Activated naive CD4-positive, alpha-beta T cell treated with anti-CD3 and anti-CD28 coated beads, Interleukin-2, amount 50 U/mL, for 16 hours (primary cell): ENCODE data around the gene MAPKBP1.

Experiments used
- DNase-seq: peaks from one replicate; pipeline ENCODE4 v3.0.0-alpha.2; 2020

MAPKBP1 gene

DNA sequence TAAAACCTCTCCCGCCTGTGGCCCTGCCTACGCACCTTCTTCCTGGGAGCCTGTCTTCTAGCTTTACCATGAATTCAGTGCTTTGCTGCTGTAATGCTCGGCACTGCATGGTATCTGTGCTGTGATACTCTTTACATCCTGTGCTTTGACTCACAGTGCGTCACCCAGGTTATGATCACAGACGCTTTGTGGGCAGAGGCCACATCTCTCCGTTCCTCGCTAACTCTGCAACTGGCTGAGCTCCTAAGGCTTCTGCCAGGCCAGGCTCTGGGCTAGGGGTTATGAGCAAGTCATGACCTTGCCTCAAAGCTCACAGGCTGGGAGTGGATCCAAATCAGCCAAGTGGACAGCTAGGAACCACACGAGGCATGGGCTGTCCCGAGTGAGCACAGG, 96.4 kb downstream of the MAPKBP1 start:
- DNase-seq, result peak; percentile 40

DNA sequence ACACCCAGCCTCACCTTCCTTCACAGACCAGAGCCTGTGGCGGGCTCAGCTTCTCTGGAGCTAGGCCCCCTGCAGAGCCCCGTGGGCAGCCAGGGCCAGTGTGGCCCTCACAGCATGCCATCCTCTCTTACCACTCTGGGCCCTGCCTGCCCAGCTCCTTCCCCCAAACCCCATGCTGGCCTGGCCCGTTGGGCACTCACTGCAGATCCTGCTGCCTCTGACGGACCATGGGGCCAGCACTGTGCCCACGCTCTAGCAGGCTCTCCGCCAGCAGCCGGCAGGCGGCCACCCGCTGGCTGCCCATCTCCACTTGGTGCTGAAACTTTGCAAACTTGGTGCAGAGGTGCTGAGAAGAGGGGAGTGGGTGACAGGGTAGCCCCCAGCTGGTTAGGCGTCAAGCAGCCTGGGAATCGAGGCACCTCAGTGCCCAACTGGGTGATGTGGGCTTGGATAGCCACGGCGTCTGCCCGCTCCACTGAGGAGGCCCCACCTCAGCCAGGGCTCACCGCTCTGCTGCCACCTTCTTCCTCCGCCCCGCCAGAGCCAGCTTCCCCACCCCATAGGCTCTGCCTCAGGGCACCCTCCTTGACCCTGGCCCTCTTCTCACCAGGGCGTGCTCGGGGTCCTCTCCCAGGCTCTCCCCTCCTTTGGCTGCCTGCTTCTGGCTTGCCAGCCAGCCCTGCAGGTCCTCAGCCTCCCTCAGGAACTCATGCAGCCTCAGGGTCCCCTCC, 97.1 kb downstream of the MAPKBP1 start:
- DNase-seq, result no peak

DNA sequence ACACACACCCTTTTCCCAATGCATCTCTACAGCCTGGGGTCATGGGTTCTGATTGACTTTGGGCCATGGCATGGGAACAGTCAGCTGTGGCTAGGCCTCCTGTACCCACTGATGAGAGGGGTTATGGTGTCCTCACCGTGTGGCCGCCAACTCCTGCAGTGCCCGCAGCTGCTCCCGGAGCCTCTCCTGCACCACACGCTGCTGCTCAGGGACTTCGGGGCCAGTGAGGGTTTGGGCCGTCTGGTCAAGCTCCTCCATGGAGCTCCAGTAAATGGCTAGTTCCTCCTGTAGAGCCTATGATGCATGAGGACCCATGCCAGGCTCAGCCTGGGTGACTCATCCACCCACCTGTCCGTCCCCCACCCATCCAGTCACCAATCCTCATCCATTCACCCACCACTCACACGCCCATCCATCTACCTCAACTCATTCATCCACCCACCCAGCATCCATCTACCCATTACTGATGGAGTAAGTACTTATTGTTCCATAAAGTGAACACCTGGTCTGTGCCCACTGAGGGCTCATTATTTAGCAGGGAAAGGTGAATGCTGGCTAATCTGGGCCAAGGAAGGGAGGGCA, 98.0 kb downstream of the MAPKBP1 start:
- DNase-seq, result no peak

DNA sequence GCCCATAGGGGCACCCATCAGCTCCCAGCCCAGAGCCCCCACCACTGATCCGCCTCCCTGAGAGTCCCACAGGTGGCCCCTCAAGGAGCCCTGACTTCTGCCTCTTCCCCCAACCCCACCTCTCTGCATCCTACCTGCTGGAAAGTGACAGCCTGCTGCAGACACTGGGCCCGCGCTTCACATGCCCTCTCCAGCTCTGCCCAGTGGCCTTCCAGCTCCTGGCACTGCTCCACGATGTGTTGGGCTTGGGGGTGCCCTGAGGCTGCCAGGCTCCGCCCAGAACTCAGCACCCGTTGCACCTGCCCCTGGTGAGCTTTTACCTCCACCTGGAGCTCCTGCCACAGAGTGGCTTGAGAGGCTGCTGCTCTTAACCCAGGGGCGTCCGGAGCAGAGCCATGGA, 99.4 kb downstream of the MAPKBP1 start:
- DNase-seq, result no peak

DNA sequence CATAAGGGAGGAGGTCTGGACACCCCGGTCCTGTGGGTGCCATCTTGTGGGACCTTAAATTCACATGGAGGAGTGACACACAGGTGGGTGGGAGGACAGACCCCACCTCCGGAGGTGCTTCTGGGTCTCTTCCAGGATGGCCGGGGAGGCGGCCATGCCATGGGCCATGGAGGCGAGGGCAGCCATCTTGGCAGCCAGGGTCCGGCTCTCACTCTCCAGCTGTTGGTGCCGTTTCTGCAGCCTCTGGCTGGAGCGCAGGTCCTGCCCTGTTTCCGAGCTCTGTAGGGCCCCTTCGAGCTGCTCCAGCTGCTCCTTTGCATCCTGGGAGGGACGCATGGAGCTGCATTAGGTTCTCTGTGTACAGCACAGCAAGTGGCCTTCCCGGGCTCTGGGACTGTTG, 100.5 kb downstream of the MAPKBP1 start:
- DNase-seq, result no peak

DNA sequence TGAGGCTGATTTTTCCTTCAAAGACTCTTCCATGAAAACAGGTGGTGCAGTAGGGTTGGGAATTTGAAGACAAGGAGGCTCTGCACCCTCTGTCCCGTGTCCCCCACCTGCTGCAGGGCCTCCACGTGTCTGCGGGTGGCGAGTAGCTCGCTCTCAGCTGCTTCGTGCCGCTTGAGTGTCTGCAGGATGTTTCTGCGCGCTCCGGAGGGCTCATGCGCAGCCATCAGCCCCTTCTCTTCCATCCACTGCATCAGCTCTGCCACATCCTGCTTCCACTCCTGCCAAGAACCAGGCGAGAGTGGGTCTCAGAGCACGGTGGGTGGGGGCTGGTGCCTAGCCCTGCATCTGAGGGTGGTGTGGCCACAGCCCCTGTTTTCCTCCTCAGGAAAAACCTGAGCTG, 101.7 kb downstream of the MAPKBP1 start:
- DNase-seq, result no peak

DNA sequence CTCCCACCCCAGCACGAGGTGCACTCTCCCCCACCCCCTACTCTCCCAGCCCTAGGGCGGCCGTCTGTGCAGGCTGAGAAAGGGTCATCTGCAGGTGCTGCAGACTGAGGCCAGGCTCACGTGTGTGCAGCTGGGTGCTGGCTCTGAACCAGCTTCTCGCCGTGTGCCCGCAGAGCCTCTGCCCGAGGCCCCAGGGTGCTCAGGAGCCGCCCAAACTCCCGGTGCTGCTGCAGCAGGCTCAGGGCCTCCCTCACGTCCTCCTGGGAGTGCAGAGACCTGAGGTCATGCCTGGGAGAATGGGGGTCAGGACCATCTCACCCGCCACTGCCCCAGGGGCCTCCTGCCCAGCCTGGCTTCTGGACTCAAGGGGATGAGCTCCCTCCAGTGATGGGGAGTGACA, 102.4 kb downstream of the MAPKBP1 start:
- no peak for DNase-seq
